NCI-H187 treated with DMSO at 0.1 percent for 48 hours (cell line): ENCODE data around the gene CNKSR1.
A peak's percentile ranks its signal among the peaks of the same experiment; 100 is the strongest.

Experiments
- DNase-seq: peaks from one replicate; lab custom pipeline; 2025; lab: John Stamatoyannopoulos, UW

The CNKSR1 gene

GRCh38 chr1:26177182-26177684 lies at the start of gene CNKSR1:
Gene CNKSR1 (plus strand): TSS chr1:26177491. CDS start chr1:26177548, 57 bp downstream.
- no peak for DNase-seq

DNA sequence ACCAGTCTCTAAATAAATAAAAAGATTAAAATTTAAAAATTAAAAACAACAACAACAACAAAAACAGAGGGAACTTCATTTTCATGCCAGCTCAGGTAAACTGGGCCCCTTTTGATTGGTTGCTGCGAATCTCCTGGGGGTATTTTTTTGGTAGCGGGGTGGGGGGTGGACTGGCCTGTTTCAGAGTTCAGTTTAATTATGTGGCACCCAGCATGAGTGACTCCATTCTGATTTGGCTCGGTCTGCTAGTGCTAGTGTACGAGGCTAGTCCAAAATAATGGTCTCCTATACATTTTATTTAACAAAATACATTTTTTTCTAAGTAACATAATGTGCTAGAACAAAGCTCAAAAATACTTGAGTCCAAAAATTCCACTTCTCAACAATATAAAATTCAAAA lies 47.5 kb upstream of the CNKSR1 start:
- no peak for DNase-seq

DNA sequence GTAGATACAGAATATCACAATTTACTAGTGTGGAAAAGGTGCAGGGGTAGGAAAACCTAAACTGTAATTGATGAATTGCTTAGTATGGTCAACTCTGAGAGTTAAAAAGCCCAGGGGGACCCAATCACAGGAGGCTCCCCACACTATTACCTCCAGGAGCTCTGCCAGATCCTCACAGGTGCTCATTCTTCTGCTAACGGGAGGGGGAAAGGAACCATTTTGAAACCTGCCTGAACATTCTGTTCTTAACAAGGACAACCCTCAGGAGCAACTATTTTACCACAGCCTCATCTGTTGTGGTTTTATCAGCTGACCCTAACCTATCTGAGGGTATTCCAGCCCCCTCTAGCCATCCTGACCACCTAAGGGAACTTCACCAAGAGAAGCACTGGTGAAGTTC lies 46.6 kb upstream of the CNKSR1 start:
- no peak for DNase-seq

DNA sequence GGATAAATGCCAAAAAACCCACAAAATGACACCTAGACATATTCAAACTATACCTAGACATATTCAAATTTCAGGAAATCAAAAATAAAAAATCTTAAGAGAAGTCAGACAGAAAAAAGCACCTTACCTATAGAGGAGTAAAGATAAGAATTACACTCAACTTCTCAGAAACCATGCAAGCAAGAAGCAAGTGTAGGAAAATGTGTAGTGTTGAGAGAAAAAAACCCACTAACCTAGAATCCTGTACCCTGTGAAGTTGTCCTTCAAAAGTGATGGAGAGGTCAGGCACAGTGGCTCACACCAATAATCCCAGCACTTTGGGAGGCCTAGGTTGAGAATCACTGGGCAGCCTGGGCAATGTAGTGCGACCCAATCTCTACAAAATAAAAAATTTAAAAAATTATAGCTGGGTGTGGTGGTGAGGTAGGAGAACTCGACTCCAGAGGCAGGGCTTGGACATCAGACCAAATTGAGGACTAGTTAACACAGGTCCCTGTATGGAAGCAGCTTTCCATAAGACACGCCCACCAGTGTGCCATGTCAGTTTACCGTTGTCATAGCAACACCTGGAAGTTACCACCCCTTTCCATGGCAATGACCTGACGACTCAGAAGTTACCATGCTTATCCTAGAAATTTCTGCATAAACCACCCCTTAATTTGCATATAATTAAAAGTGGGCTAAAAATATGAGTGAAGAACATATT lies 45.0 kb upstream of the CNKSR1 start:
- DNase-seq, result no peak

DNA sequence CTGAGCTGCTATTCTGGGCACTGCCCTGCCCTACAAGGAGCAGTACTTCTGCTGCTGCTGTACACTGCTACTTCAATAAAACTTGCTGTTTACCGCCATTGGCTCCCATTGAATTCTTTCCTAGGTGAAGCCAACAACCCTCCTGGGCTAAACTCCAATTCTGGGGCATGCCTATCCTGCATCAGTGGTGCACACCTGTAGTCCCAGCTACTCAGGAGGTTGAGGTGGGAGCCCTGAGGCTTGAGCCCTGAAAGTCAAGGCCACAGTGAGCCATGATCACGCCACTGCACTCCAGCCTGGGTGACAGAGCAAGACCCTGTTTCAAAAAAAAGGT lies 44.5 kb upstream of the CNKSR1 start:
- no peak for DNase-seq

DNA sequence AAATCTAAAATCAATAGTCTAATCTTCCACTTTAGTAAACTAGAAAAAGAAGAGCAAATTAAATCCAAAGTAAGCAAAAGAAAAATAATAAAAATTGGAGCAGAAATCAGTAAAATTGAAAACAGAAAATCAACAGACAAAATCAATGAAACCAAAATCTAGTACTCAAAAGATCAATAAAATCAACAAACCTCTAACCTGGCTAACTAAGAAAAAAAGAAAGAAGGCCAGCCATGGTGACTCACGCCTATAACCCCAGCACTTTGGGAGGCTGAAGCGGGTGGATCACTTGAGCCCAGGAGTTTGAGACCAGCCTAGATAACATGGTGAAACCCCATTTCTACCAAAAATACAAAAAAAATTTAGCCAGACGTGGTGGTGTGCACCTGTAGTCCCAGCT lies 42.8 kb upstream of the CNKSR1 start:
- DNase-seq, result no peak

GRCh38 chr1:26138974-26139558 lies 38.2 kb upstream of the CNKSR1 start:
- no peak for DNase-seq

DNA sequence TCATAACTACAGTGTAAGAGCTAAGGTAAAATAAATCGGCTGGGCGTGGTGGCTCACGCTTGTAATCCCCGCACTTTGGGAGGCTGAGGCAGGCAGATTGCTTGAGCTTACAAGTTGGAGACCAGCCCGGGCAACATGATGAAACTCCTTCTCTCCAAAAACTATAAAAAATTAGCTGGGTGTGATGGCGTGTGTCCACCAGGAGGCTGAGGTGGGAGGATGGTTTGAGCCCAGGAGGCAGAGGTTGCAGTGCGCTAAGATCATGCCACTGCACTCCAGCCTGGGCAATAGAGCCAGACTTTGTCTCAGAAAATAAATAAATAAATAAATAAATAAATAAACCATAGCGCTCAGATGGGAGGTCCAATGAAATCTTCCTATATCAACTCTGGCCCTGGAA lies 35.1 kb upstream of the CNKSR1 start:
- no peak for DNase-seq

- peak; percentile 77 for DNase-seq
These were observed 32.0 kb upstream of the CNKSR1 start for GRCh38 chr1:26145041-26145959.

DNA sequence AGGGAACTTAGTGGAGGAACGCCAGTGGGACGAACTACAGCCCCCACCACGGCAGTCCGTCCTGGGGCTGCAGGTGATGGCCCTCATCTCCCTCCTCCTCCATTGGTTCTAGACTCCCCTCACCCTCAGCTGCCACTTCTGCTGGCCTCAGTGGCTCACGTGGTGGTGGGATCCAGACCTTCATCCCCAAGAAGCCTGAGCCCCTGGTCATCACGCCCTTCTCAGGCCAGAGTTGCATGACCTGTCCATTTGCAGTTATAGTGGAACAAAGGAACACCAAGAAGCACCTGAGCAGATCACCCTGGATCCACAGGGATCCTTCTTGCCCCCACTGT lies 31.4 kb upstream of the CNKSR1 start:
- DNase-seq, result no peak

- no peak for DNase-seq
These were observed 28.4 kb upstream of the CNKSR1 start for GRCh38 chr1:26148887-26149286.

DNA sequence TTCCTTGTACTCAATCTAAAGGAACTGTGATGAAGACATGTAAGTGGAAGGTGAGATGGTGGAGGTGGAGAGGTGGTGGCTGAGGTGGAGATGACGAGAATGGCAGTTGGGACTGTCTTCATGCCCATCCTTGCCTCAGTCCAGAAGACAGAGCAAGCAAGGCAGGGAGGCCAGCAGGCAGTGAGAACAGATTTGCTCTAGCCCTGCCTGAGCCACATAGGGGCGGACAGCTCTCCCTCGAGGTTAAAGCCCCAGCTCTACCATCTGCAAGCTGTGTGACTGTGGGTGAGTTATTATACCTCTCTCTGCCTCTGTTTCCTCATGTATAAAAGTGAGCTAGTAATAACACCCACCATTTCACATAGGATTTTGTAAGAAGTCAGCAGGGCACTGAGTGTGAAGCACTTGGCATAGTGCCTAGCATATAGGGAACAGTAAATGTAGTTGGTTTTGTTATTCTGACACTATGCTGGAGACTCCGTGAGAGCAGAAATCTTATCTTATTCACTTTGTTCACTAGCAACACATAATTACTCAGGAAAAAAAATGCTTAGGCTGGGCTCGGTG lies 23.2 kb upstream of the CNKSR1 start:
- no peak for DNase-seq

DNA sequence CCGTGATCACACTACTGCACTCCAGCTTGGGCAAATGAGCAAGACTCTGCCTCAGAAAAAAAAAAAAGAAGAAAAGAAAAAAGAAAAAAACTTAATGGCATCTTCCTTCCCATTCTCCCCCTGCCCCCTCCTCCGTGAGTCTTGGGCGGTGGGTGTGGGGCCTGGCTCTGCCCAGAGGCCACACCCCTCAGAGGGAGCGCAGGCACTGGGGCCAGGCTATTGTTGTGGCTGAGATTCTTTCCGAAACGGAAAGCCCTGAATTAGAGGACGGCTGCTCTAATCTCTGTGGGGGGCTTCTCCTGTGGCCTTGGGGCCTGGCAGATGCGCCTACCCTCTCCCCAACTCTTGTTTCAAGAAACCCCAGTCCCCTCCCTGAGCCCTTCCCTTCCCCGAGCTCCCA lies 22.5 kb upstream of the CNKSR1 start:
- DNase-seq, result no peak

- DNase-seq, result no peak
These were observed 21.7 kb upstream of the CNKSR1 start for GRCh38 chr1:26155370-26156284.

- no peak for DNase-seq
These were observed 20.8 kb upstream of the CNKSR1 start for GRCh38 chr1:26156285-26157038.

DNA sequence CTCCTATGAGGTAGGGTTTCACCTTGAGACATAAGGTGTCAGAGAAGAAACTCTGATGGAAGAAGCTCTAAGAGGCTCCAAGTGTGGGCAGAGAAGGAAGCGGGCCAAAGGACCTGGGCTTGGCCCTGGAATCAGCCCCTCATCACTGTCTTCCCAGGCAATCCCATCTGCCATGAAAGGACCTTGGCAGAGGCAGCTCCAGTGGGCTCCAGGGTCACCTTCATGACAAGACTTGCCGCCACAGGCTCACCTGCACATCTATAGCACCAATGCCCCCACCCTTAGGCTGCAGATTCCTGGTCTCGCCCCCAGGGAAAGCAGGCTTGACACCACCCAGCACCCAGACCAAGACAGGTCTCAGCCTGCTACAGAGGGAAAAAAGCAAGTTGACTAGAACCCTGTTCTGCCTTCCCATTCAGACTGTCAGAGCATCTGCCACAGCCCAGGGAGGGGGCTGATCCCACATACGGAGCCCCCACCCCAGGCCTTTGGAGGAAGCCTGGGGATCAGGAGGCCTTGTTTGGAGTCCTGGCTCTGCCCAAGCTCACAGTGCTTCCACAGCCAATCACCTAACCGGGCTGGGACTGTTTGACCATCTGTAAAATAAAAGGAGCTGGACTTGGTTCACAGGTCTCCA lies 18.9 kb upstream of the CNKSR1 start:
- DNase-seq, result no peak

- DNase-seq, result no peak
These were observed 18.2 kb upstream of the CNKSR1 start, which contains the start of gene FAM110D for GRCh38 chr1:26158908-26159742. Gene FAM110D (plus strand): TSS chr1:26159079. CDS start chr1:26161292, 2,213 bp downstream.

DNA sequence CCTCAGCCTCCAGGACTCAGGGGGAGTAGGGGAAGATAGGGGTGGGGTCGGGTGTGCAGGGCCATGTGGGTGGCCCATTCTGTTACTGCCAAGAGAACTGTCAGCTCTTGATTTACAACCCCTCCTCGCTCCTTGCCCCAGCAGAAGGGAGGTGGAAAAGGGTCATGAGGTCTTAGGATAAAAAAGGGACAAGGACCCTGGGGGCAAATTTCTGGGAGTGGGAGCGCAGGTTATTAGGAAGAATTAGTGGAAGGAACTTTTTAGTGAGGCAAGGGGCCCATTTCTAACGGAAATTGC lies 17.6 kb upstream of the CNKSR1 start:
- DNase-seq, result no peak
